ENCODE data around the gene KCNK18.
A peak's percentile ranks its signal among the peaks of the same experiment; 100 is the strongest.

Gene KCNK18

GRCh38 chr10:117186832-117187615, 10.3 kb upstream of the KCNK18 start:
- TF ChIP-seq, protein P1, sequence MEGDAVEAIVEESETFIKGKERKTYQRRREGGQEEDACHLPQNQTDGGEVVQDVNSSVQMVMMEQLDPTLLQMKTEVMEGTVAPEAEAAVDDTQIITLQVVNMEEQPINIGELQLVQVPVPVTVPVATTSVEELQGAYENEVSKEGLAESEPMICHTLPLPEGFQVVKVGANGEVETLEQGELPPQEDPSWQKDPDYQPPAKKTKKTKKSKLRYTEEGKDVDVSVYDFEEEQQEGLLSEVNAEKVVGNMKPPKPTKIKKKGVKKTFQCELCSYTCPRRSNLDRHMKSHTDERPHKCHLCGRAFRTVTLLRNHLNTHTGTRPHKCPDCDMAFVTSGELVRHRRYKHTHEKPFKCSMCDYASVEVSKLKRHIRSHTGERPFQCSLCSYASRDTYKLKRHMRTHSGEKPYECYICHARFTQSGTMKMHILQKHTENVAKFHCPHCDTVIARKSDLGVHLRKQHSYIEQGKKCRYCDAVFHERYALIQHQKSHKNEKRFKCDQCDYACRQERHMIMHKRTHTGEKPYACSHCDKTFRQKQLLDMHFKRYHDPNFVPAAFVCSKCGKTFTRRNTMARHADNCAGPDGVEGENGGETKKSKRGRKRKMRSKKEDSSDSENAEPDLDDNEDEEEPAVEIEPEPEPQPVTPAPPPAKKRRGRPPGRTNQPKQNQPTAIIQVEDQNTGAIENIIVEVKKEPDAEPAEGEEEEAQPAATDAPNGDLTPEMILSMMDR (IDR thresholded peaks at IDR 0.05; ENCODE audit: insufficient read depth, low read depth, low read length, missing control alignments): no peak

GRCh38 chr10:117188371-117188770, 8.9 kb upstream of the KCNK18 start:
- no peak overlapping the region for H3K4me3 ChIP-seq (ENCODE audit: low read length)
- DNase-seq (ENCODE audit: low read depth): no peak
- TF ChIP-seq, protein P1 (IDR thresholded peaks at IDR 0.05; ENCODE audit: insufficient read depth, low read depth, low read length, missing control alignments): no peak

More at GRCh38 chr10:117186832-117187615, 10.3 kb upstream of the KCNK18 start:
- DNase-seq (ENCODE audit: low read depth): peak; percentile 91
- H3K4me3 ChIP-seq (ENCODE audit: low read length): no peak overlapping the region

GRCh38 chr10:117189557-117189956, 7.7 kb upstream of the KCNK18 start:
- no peak overlapping the region for H3K4me3 ChIP-seq (ENCODE audit: low read length)
- TF ChIP-seq, protein P1 (IDR thresholded peaks at IDR 0.05; ENCODE audit: insufficient read depth, low read depth, low read length, missing control alignments): no peak
- no peak for DNase-seq (ENCODE audit: low read depth)

GRCh38 chr10:117198088-117198487, 799 bp downstream of the KCNK18 start:
- no peak overlapping the region for H3K4me3 ChIP-seq (ENCODE audit: low read length)
- TF ChIP-seq, protein P1 (IDR thresholded peaks at IDR 0.05; ENCODE audit: insufficient read depth, low read depth, low read length, missing control alignments): no peak
- no peak for DNase-seq (ENCODE audit: low read depth)

DNA sequence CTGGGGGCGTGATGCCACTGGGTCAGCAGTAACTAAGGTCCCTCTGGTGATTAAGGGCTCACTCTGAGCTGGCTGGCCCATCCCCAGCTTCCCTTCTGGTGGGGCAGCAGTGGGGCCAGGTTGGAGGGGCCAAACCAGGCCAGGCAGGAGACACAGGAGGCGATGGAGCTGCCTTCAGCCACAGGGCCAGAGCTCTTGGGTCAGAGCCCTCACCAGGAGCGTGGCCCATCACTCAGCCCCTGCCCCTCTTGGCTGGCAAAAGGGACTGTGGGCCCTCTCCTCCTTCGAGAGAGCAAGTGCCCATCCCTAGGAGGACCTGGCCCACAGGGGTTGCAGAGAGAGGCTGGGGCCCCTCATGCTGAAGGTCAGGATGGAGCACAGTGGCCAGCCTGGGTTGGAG, 4.5 kb downstream of the KCNK18 start:
- no peak for DNase-seq (ENCODE audit: low read depth)
- TF ChIP-seq, protein P1 (IDR thresholded peaks at IDR 0.05; ENCODE audit: insufficient read depth, low read depth, low read length, missing control alignments): no peak
- H3K4me3 ChIP-seq (ENCODE audit: low read length): no peak overlapping the region

GRCh38 chr10:117204316-117204715, 7.0 kb downstream of the KCNK18 start:
- TF ChIP-seq, protein P1 (IDR thresholded peaks at IDR 0.05; ENCODE audit: insufficient read depth, low read depth, low read length, missing control alignments): no peak
- no peak overlapping the region for H3K4me3 ChIP-seq (ENCODE audit: low read length)
- no peak for DNase-seq (ENCODE audit: low read depth)

DNA sequence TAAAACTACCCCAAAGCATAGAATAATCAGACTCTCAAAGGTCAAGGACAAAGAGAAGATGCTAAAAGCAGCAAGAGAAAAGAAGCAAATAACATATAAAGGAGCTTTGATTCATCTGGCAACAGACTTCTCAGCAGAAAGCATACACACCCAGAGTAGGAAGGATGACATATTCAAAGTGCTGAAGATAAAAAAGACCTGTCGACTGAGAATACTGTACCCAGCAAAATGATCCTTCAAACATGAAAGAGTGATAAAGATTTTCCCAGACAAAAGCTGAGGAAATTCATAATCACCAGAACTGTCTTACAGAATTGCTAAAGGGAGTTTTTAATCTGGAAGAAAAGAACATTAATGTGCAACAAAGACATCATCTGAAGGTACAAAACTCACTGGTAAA, 14.9 kb downstream of the KCNK18 start:
- TF ChIP-seq, protein P1 (IDR thresholded peaks at IDR 0.05; ENCODE audit: insufficient read depth, low read depth, low read length, missing control alignments): no peak
- no peak for DNase-seq (ENCODE audit: low read depth)

More for the DNA sequence above, 14.9 kb downstream of the KCNK18 start:
- no peak overlapping the region for H3K4me3 ChIP-seq (ENCODE audit: low read length)

All from epithelial cell of esophagus (primary cell).